ENCODE results near the gene PHF24. TPM values are rescaled to one million over a fixed set of nuclear protein-coding genes. Genes with fewer than 3 reads are reported as not detected.
"Not testable (repeated sequence)": the region's sequence is repeated elsewhere in the genome, so short reads cannot be mapped to it uniquely, and the experiment has no call there.

PHF24 gene
- total RNA-seq, 1 donor from 2014 or later, result not detected

DNA sequence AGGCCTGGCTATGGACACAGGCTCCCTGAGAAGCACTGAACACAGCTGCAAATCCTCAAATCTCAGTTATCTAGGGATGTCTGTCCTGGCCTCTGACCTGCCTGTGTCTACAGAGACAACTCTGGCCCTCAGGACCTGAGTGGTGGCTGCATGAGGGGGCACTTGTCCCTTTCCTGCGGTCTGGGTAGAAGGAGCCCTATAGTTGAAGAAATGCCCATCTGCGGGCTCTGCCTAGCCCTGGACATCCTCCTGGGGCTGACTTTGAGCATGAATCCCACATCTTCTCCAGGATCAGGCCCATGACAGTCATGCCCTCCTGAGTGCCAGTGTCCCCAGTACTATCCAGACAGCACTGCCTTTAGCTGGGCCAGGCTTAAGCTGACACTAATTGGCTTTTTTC is 41.5 kb downstream of the PHF24 start:
- DNase-seq (ENCODE audit: low spot score in 2 of 2), result no peak
- no peak overlapping the region for H3K27ac ChIP-seq
- peaks cover 26 to 31% of the 10 kb centered on the region in 2 donors for H3K36me3 ChIP-seq
- H3K27me3 ChIP-seq, result no peaks in the 10 kb centered on the region
- H3K4me3 ChIP-seq, result no peak overlapping the region
- no peaks in the 10 kb centered on the region for H3K9me3 ChIP-seq
- TF ChIP-seq, protein P1, sequence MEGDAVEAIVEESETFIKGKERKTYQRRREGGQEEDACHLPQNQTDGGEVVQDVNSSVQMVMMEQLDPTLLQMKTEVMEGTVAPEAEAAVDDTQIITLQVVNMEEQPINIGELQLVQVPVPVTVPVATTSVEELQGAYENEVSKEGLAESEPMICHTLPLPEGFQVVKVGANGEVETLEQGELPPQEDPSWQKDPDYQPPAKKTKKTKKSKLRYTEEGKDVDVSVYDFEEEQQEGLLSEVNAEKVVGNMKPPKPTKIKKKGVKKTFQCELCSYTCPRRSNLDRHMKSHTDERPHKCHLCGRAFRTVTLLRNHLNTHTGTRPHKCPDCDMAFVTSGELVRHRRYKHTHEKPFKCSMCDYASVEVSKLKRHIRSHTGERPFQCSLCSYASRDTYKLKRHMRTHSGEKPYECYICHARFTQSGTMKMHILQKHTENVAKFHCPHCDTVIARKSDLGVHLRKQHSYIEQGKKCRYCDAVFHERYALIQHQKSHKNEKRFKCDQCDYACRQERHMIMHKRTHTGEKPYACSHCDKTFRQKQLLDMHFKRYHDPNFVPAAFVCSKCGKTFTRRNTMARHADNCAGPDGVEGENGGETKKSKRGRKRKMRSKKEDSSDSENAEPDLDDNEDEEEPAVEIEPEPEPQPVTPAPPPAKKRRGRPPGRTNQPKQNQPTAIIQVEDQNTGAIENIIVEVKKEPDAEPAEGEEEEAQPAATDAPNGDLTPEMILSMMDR (IDR thresholded peaks at IDR 0.05), result no peak
- intact Hi-C loops (cut with DNase I), result loop anchor here (10.0 kb wide), 3 partner anchors 565 to 1185 kb away; partner anchors contain the start of genes UBAP2 and UBE2R2
- peaks cover 3 to 12% of the 10 kb centered on the region in 2 donors for H3K4me1 ChIP-seq

GRCh38 chr9:35000535-35001284 is 42.6 kb downstream of the PHF24 start:
- Histone ChIP-seq H3K27me3 (no peaks in the 10 kb centered on the region), H3K4me1 (peaks cover 0 to 2% of the 10 kb centered on the region in 2 donors), H3K36me3 (peaks cover 21 to 27% of the 10 kb centered on the region in 2 donors), H3K4me3 (no peak overlapping the region), H3K9me3 (no peaks in the 10 kb centered on the region), H3K27ac (no peak overlapping the region)
- TF ChIP-seq, protein P1 (IDR thresholded peaks at IDR 0.05), result no peak
- DNase-seq (ENCODE audit: low spot score in 2 of 2), result no peak
- intact Hi-C loops (cut with DNase I), result no loop called here

DNA sequence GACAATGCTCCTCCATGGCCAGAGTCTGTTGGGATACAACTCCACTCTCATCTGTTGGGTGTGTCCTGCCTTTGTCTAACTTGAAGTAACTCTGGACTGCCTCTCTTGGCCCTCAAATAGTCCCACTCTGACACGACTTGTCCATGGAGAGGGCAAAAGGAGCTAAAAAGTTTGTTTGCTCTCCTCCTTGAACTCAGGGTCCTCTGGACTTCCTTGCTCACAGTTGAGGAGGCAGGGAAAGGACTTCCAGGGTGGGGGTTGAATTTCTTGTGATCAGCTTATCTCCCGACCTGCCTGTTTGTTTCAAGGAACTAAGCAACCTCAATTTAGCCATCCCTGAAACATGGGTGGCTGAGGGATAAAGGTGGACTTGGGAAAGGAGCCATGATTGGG is 43.2 kb downstream of the PHF24 start:
- intact Hi-C loops (cut with DNase I), result no loop called here
- Histone ChIP-seq H3K27me3 (no peaks in the 10 kb centered on the region), H3K4me1 (no peaks in the 10 kb centered on the region), H3K27ac (peak overlapping the region in 1 of 2 donors; percentile 26), H3K9me3 (no peaks in the 10 kb centered on the region), H3K36me3 (peaks cover 17 to 21% of the 10 kb centered on the region in 2 donors), H3K4me3 (no peak overlapping the region)
- no peak for DNase-seq (ENCODE audit: low spot score in 2 of 2)
- TF ChIP-seq, protein P1 (IDR thresholded peaks at IDR 0.05), result no peak

DNA sequence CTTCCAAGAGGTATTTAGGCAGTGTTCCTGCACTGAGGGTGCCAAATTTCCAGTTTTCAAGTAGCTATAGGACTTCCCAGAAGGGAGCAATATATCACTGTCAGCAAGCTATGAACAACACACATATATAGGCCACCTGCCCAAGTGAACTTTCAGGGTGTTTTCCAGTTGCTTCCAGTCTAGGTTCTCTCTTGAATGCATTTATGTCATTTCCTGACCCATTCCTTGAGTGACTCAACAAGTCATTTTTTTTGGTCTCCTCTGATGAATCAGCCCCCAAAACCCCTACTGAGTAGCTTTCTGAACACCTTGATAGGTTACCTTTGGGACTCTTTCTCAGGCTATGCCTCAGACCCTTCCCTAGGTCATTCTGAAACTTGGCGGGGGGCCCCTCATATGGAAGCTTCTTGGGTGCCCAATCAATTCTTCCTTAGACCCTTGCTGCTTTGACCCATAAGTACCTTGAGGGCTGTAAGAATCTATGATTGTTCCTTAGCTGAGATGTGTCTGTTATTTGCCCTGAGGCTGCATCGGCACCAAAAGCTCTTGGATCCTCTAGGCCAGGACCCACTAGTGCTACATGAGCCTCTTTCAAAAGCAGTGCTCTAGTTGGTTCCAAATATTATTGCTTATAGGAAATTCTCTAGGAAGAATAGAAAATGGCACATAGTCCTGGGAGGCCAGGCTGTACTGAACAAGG is 43.9 kb downstream of the PHF24 start:
- H3K27ac ChIP-seq, result peak overlapping the region in 1 of 2 donors; percentile 26
- intact Hi-C loops (cut with DNase I), result no loop called here
- no peak for DNase-seq (ENCODE audit: low spot score in 2 of 2)

DNA sequence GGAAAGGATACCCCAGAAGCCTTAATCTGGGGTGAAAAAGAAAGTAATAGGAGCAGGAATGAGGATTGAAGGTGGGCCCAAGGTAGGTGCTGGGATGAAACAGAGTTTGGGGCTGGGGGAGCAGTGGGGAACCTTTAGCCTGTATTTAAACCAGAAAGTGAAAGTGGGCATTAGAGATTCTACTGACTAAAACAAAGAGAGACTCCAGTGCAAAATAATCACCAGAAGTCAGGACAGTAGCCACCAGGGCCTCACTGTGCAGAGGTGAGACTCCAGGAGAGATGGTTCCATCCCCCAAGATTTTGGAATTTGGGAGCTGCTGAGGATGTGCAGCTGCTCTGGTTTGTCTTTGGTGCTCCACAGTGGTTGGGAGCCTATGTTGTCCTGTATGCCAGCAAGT is 44.5 kb downstream of the PHF24 start:
- intact Hi-C loops (cut with DNase I), result no loop called here
- Histone ChIP-seq H3K9me3 (no peaks in the 10 kb centered on the region), H3K4me1 (no peaks in the 10 kb centered on the region), H3K27ac (no peak overlapping the region), H3K27me3 (no peaks in the 10 kb centered on the region), H3K4me3 (no peak overlapping the region), H3K36me3 (peaks cover 3 to 8% of the 10 kb centered on the region in 2 donors)
- DNase-seq (ENCODE audit: low spot score in 2 of 2), result no peak
- TF ChIP-seq, protein P1 (IDR thresholded peaks at IDR 0.05), result no peak

More for the DNA sequence above, 43.9 kb downstream of the PHF24 start:
- Histone ChIP-seq H3K4me3 (no peak overlapping the region), H3K27me3 (no peaks in the 10 kb centered on the region), H3K4me1 (no peaks in the 10 kb centered on the region), H3K9me3 (no peaks in the 10 kb centered on the region), H3K36me3 (peaks cover 10 to 14% of the 10 kb centered on the region in 2 donors)
- TF ChIP-seq, protein P1 (IDR thresholded peaks at IDR 0.05), result no peak

- DNase-seq (ENCODE audit: low spot score in 2 of 2); H3K4me1 ChIP-seq; H3K27ac ChIP-seq; intact Hi-C loops (cut with DNase I); H3K36me3 ChIP-seq; H3K27me3 ChIP-seq; H3K9me3 ChIP-seq; H3K4me3 ChIP-seq: not testable (repeated sequence)
Measured at GRCh38 chr9:35004299-35004698, 46.2 kb downstream of the PHF24 start.

All from ascending aorta (tissue), 2 donors.